AG04449 (cell line): ENCODE data around the gene CDC5L.
"Not testable (repeated sequence)": the region's sequence is repeated elsewhere in the genome, so short reads cannot be mapped to it uniquely, and the experiment has no call there.

ENCODE experiments used
- CTCF ChIA-PET: fragments of 350-600 bp; formaldehyde crosslinking; extraction: SDS; loops from one replicate; lab custom pipeline; 2021; ENCODE audit warnings: antibody characterized with exemption; lab: Yijun Ruan, JAX
- POLR2A ChIA-PET: fragments of 400-600, 350-600 bp; formaldehyde crosslinking; extraction: SDS; loops from one replicate; lab custom pipeline; 2020; ENCODE audit warnings: antibody characterized with exemption, inconsistent platforms; lab: Yijun Ruan, JAX
- DNase-seq: peaks from one replicate; pipeline ENCODE4 v3.0.0-alpha.2; 2010; ENCODE audit warnings: low read depth, low spot score
- H3K4me3 ChIP-seq: 2 replicates; pipeline ENCODE4 v1.5.1; 2011; ENCODE audit warnings: low read depth, mild to moderate bottlenecking, control low read depth, low read length
- CTCF ChIP-seq: IDR thresholded peaks from one replicate; pipeline ENCODE4 v1.5.1; 2011; ENCODE audit warnings: mild to moderate bottlenecking, moderate library complexity, low read length, control low read depth, inconsistent platforms; ENCODE audit not compliant: insufficient read depth; ENCODE audit errors: missing control alignments

Gene CDC5L

GRCh38 chr6:44342052-44342451 lies 45.5 kb upstream of the CDC5L start:
- TF ChIP-seq CTCF: no peak
- POLR2A ChIA-PET: no interaction called here
- H3K4me3 ChIP-seq: no peak overlapping the region
- no peak for DNase-seq
- CTCF ChIA-PET: interaction anchor here (0.7 to 4.6 kb wide), 9 partner anchors 10 to 248 kb away, joined by 3 to 62 read pairs (median 4); partner anchors contain the start of genes AARS2 and TMEM151B

- POLR2A ChIA-PET: no interaction called here
- CTCF ChIA-PET: interaction anchor here (0.7 to 4.6 kb wide), 6 partner anchors 10 to 188 kb away, joined by 3 to 62 read pairs (median 6); partner anchors contain the start of genes AARS2 and TMEM151B
- no peak for DNase-seq
- H3K4me3 ChIP-seq: no peak within 1 kb of the TSS
- TF ChIP-seq CTCF: no peak
Observed at GRCh38 chr6:44342489-44342888, 45.0 kb upstream of the CDC5L start, which contains the start of gene SPATS1. SPATS1 (plus strand) TSS chr6:44342650; CDS start chr6:44343096, 446 bp downstream.

- DNase-seq, H3K4me3 ChIP-seq, POLR2A ChIA-PET: not testable (repeated sequence)
- CTCF ChIA-PET: interaction anchor here (1.2 to 2.8 kb wide), 5 partner anchors 8 to 80 kb away, joined by 3 to 17 read pairs (median 9); partner anchors contain the start of gene AARS2
Observed at GRCh38 chr6:44346818-44347217, 40.7 kb upstream of the CDC5L start.

GRCh38 chr6:44349904-44350649 lies 37.4 kb upstream of the CDC5L start:
- ChIA-PET POLR2A (no interaction called here), CTCF (interaction anchor here (1.0 kb wide), 1 partner anchor 12 kb away, joined by 3 read pairs; no protein-coding TSS in a partner anchor)
- no peak for DNase-seq
- no peak overlapping the region for H3K4me3 ChIP-seq
- TF ChIP-seq CTCF: no peak

- H3K4me3 ChIP-seq, POLR2A ChIA-PET, DNase-seq: not testable (repeated sequence)
- CTCF ChIA-PET: interaction anchor here (1.0 to 1.4 kb wide), 2 partner anchors 13 to 38 kb away, joined by 3 read pairs; partner anchors contain the start of gene AARS2
Observed at GRCh38 chr6:44350650-44350994, 36.9 kb upstream of the CDC5L start.

- TF ChIP-seq CTCF: no peak
- POLR2A ChIA-PET: no interaction called here
- H3K4me3 ChIP-seq: no peak overlapping the region
- CTCF ChIA-PET: interaction anchor here (0.8 to 2.6 kb wide), 5 partner anchors 8 to 85 kb away, joined by 3 to 15 read pairs (median 4); partner anchors contain the start of gene AARS2
- no peak for DNase-seq
Observed at GRCh38 chr6:44352259-44352658, 35.2 kb upstream of the CDC5L start.

GRCh38 chr6:44353336-44353735 lies 34.2 kb upstream of the CDC5L start:
- ChIA-PET CTCF (interaction anchor here (0.7 to 2.6 kb wide), 4 partner anchors 10 to 96 kb away, joined by 3 to 15 read pairs (median 5); no protein-coding TSS in a partner anchor), POLR2A (no interaction called here)
- no peak overlapping the region for H3K4me3 ChIP-seq
- no peak for TF ChIP-seq CTCF
- no peak for DNase-seq
